Stimulated activated CD8-positive, alpha-beta memory T cell treated with anti-CD3 and anti-CD28 coated beads, Interleukin-4, amount 100 ng/mL, for 48 hours (primary cell): ENCODE data around the gene FOXN1.

Source experiments
- DNase-seq: peaks from one replicate; pipeline ENCODE4 v3.0.0-alpha.2; 2020

Gene FOXN1

DNA sequence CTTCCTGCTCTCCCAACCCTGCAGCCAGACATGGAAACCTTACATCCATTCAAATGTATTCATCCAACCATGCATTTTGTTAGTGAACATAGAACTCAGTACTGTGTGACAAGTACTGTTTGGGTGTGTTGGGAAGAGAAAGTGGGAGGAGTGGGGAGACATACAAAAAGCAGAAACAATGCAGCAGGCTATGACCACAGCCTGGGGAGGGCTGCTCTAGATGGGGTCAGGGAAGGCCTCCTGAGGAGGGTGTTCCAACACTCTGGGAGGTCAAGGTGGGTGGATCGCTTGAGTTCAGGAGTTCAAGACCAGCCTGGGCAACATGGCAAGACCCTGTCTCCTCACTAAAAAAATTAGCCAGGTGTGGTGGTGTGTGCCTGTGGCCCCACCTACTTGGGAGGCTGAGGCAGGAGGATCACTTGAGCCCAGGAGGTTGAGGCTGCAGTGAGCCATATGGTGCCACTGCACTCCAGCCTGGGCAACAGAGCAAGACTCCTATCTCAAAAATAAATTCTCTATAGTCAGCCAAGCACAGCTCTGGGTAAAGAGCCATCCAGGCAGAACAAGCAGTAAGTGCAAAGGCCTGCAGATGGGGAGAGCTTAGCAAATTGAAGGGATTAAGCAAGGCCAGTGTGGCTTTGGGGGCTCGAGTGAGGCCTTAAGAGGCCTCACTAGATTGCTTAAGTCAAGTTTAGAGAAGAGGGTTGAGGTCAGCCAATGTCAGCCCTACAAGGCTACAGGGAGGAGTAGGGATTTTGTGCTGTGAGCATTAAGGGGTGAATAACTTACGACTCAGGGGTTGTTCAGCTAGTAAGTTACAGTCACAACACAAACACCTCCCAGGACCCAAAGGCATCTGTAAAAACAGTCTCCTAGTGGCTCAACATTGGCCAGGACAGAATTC, 27.2 kb upstream of the FOXN1 start:
- no peak for DNase-seq

DNA sequence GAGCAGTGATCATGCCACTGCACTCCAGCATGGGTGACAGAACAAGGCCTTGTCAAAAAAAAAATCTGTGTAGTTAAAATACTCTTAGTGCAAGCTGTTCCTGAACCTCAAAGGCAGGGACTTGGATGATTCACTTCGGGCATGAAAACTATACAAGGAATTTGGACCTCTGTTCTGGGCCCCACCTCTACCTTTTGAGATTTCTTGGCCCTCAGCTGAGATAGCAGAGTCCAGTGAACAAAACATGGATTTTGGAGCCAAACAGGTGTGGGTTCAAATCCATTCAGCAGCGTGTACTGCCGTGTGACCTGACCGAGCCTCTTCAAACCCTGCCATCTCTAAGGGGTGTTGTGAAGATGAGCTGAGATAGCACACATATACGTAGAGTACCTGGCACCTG, 25.9 kb upstream of the FOXN1 start:
- DNase-seq = no peak

- DNase-seq = no peak
These were observed 25.2 kb upstream of the FOXN1 start for GRCh38 chr17:28480799-28481571.

- DNase-seq = no peak
These were observed 23.5 kb upstream of the FOXN1 start for GRCh38 chr17:28482551-28483199.

DNA sequence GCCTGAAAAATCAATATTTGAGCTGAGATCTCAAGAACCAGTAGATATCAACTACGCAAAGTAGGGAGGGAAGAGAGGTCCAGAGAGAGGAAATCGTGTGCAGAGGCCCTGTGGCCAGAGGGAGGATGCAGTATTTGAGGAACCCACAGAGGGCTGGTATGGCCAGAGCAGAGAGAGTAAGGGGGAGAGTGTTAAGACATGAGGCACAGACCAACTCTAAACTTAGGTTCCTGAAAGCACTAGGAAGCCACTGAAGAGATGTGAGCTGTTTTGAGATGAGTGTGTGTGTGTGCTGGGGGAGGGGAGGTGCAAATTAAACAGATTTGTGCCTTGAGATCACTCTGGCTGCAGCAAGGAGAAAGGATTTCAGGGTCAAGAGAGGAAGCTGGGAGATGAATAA, 21.9 kb upstream of the FOXN1 start:
- DNase-seq = no peak

DNA sequence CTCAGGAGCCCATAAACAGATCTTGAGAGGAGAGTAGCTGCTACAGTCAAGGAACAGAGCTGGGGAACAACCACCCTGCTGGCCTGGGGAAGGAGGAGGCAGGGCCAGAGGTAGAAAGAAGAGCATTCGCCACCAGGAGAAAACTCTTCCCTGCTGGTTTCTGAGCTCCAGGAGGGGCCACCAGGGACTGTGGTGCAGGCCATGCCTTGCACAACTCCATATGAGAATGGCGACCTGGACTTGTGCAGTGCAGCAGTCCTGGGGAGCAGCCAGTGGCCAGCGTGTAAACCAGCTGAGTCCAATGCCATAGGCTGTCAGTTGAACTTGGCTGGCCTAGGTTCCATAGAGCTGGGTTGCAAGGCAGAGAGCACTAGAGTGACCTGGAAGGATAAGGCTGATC, 21.1 kb upstream of the FOXN1 start:
- DNase-seq = no peak

GRCh38 chr17:28487881-28488532, 18.1 kb upstream of the FOXN1 start:
- no peak for DNase-seq

DNA sequence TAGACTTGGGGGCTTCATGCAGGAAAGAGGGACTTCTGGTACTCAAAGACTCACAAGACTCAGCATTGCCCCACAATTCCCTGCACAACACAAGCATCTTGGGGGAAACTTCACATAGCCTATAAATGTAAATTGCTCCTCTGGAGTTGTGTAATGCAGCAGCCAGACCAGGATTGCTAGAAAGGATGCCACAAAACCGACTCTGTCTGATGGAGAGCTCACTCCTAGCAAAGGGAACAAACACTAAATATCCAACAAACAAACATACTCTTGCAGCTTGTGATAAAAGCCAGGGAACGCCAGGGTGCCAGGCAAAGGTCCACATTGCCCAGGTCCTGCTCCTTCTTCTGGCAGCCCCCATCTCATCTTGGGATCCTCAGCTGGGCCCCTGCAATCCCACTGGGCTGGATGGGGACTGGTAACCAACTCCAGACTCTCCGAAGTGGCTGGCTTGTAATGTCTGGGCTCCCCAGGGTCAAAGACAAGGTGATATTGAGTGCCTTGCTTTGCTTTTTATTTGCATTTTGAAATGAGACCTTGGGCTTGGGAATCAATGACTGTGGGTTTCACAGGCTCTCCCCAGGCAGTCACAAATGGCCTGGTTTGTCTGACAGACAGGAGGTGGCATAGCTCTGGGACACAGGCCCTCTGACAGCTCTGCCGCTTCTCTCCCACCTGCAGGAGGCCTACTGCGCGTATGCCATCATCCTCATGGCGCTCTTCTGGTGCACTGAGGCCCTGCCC, 17.4 kb upstream of the FOXN1 start:
- no peak for DNase-seq

DNA sequence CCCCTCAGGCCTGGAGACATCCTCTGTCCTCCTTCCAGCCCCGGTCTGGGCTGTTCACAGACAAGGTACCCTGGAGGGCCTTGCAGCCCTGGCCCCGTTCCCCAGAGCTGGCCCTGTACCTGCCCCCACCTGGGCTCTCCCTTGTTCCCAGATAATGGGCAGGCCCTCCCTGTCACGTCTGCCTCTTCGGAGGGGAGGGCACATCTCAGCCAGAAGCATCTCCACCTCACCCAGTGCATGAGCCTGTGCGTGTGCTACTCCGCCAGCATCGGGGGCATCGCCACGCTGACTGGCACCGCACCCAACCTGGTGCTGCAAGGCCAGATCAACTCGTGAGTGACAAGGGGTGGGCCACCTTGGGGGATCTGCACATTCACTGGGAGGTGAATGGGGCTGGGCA, 14.9 kb upstream of the FOXN1 start:
- DNase-seq = no peak

DNA sequence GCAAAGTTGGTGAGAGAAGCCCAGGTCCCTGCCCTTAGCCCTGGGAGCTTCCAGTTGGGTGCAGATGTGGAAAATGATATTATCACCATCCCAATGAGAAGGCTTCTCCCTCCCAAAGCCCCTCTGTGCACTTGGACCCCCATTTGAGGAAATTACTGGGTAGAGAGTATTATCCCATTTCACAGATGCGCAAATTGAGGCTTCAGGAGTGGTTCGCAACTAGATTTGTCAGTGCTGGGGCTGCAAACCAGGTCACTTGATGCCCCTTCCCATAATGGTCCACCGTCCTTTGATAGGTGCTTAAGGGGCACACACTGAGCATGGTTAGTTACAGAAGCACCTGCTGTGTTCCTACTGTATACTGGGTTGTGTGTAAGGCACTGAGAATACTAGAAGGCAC, 14.3 kb upstream of the FOXN1 start:
- DNase-seq = no peak

DNA sequence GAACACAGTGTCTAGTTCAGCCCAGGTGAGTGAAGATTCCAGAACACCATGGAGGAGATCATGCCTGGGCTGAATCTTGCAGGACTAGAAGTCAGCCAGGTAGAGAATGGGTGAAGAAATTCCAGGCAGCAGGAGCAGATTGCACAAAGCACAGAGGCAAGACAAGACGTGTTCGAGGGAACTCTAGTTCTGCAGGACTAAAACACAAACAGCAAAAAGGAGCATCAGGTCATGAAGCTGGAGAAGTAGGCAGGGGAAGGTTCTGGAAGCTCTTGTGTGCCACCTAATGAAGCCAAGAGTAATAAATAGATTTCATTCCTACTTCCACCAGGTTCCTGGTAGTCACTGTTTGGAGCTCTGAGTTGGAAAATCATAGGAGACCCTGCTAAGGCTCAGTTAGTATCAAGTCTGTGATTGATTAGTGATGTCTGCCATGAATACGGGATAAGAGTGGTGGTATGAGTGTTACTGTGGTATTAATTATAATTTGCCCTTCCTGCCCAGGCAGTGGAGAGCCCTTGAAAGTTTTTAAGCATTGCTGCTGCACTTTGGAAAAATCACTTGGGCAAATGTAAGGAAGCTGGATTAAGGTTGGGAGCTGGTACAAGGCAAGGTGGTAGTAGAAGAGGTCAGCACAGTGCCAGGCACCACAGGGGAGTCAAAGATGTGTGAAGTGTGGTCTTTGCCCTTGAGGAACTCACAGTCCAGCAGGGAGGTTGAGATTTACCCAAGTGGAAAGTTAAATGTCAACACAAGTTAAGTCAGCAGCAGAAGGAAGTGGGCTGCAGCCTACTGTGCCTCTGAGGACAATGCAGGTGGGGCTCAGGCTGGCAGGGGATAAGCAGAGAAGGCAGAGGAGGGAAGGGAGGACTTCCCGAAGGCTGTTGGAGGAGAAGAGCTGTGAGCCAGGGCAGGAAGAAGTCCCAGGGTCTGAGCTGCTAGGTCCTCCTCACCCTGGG, 13.5 kb upstream of the FOXN1 start:
- DNase-seq = no peak

GRCh38 chr17:28493460-28493859, 12.7 kb upstream of the FOXN1 start:
- DNase-seq = no peak

- DNase-seq = peak; percentile 91
These were observed 11.5 kb upstream of the FOXN1 start for GRCh38 chr17:28494445-28495188.

- no peak for DNase-seq
These were observed 10.5 kb upstream of the FOXN1 start for GRCh38 chr17:28495635-28496034.

DNA sequence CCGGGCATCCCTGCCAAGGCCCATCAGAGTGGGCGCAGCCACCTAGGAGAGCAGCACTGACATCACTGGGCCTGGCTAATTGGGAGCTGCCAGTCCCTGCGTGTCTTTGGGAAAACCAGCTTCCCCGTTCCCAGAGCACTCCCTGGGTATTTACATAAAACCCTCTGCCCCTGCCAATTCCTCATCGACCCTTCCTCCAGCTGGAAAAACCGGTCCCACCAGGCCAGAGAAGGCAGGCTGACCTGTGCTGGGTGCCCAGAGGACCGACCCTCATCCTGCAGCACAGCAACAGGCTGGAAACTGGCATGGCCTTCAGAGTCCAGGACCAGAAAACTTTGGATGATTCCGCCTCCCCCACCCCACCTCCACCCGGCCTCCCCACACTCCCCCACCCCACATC, 8.2 kb upstream of the FOXN1 start:
- no peak for DNase-seq

DNA sequence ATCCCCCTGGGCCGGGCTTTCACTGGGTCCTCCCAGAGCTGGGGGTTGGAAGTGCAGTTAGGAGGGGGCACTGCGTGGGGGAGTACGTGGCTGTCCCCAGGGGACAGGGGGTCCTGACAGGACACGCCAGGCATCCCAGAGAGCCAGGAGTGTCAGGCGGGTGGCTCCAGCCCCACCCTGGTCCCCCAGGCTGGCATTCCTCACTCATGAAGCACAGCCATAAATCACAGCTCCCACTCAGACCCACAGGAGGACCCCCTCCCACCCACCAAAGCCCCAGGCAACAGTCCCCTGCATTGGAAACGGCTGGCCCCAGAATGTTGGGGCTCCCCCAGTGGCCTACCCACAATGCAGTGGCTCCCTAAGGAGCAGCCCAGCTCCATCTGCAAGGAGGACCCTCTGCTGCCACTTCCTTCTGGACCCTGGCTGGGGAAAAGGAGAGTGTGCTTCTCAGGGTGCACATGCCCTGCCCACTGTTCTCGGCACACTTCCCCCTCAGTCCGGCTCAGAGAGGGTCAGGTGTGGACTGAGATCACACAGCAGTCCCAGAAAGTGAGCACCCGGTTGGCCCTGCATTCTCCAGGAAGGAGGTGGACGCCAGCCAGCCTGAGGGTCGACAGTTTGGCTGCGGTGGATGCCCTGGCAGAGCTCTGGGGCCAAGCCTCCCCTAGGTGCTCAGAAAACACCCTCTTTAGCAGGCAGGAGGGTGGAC, 7.3 kb upstream of the FOXN1 start:
- DNase-seq = no peak

DNA sequence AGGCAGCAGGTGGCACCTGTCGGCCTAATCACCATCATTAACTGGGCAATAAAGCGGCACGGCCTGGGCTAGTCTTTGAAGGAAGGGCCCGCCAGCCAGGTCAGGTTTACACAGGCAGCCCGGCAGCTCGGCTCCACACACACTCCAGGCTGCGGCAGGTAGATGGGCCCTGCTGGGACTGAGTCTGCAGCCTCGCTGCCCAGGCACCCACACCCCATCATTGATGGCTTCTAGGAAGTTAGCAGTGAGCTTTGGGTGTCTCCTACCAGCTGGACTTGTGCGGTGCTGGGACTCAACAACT, 6.8 kb upstream of the FOXN1 start:
- DNase-seq = no peak

- no peak for DNase-seq
These were observed 6.3 kb upstream of the FOXN1 start for GRCh38 chr17:28499684-28500357.

DNA sequence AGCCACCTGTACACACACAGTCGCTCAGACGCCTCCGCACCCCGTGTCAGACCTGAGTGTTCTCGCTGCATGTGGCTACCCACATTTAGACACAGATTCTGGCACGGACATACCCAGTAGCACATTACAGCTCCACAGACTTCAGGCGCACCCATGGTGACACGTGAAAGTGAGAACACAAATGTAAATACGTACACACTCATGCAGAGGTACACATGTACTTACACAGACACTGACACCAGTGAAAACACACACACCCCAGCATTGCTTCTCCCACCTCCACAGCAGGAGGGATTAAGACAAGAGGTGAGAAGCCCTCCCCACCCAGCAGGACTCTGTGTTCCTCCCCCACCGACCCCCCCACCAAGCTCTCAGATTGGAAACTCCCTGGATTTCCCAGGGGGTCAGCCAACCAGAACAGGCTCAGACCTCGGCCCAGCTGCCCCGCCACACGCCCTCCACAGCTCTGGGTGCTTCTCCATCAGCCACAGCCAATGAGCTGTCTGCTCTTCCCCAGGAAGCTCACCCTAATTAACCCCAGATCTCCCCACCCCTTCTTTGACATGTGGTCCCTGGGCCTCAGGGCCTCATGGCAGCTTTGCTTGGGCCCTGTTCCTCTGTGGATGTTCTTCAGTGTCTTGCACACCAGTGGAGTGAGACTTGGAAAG, 5.3 kb upstream of the FOXN1 start:
- DNase-seq = no peak
